Ascending aorta (tissue), 2 donors: ENCODE data around the gene PTPN11. TPM values are rescaled to one million over a fixed set of nuclear protein-coding genes. Genes with fewer than 3 reads are reported as not detected.

Experiments
- DNase-seq, 2 donors: peaks; one replicate each; pipeline ENCODE4 v3.0.0-alpha.2; 2019; ENCODE audit warnings: low spot score in 2 of 2
- H3K27ac ChIP-seq, 2 donors: fragments of 200-600 bp; sonication (generic); one replicate each; pipeline ENCODE4 v1.5.1; 2016 to 2017; ENCODE audit warnings: mild to moderate bottlenecking in 1 of 2
- H3K27me3 ChIP-seq: fragments of 200-600 bp; sonication (generic); one replicate; pipeline ENCODE4 v1.5.1; 2017
- H3K36me3 ChIP-seq, 2 donors: fragments of 200-600 bp; sonication (generic); one replicate each; pipeline ENCODE4 v1.5.1; 2016
- H3K4me1 ChIP-seq, 2 donors: fragments of 200-600 bp; sonication (generic); one replicate each; pipeline ENCODE4 v1.5.1; 2016 to 2017; ENCODE audit warnings: mild to moderate bottlenecking in 1 of 2
- H3K4me3 ChIP-seq, 2 donors: fragments of 200-600 bp; sonication (generic); one replicate each; pipeline ENCODE4 v1.5.1; 2016 to 2017; ENCODE audit warnings: mild to moderate bottlenecking in 1 of 2
- H3K9me3 ChIP-seq, 2 donors: fragments of 200-600 bp; sonication (generic); one replicate each; pipeline ENCODE4 v1.5.1; 2016
- intact Hi-C: fragments of 100-400 bp; cut with DNase I; formaldehyde crosslinking; loops from one replicate; pipeline ENCODE4 v1.15.1; 2023
- total RNA-seq: library from RNA; depleted of rRNA; stranded (reverse); fragments of >200 nt; gene quantifications from one replicate; pipeline ENCODE4 v1.1.0, GENCODE V29; 2016
- TF ChIP-seq, protein P1 (sequence below), 3 experiments: fragments of 200-600 bp in 2 of 3; fragments of 450-650 bp in 1 of 3; sonication (generic) in 2 of 3; IDR thresholded peaks; one replicate each; pipeline ENCODE4 v1.5.1; 2016 to 2019; ENCODE audit warnings: antibody characterized with exemption in 3 of 3, mild to moderate bottlenecking in 1 of 3, moderate library complexity in 1 of 3

The PTPN11 gene
- total RNA-seq, 1 donor from 2014 or later = 70.2 TPM

DNA sequence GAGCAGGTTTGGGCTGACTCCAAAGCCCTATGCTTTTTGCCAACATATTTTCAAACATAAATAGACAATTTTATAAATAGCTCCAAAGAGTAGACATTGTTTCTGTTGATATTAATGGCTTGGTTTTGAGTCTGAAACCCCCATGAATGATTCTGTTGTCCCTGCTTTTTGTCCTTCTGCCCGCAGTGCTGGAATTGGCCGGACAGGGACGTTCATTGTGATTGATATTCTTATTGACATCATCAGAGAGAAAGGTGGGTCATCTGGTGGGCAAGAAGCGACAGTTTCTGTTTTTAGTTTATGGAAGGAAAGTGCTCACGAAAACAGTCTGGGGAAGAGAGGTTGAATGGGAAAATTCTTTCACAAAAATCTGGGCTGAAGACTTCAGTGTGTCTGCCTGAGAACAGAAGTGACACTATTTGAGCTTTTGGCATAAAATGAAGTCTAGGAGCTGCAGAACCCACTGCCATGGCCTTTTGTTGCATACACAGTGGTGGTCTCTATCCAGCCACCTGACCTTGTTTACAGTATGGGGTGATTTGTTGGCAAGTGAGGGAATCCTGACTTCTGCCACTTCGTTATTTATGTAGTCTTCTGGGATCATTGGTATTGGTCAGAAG, 69.6 kb downstream of the PTPN11 start:
- TF ChIP-seq, protein P1, sequence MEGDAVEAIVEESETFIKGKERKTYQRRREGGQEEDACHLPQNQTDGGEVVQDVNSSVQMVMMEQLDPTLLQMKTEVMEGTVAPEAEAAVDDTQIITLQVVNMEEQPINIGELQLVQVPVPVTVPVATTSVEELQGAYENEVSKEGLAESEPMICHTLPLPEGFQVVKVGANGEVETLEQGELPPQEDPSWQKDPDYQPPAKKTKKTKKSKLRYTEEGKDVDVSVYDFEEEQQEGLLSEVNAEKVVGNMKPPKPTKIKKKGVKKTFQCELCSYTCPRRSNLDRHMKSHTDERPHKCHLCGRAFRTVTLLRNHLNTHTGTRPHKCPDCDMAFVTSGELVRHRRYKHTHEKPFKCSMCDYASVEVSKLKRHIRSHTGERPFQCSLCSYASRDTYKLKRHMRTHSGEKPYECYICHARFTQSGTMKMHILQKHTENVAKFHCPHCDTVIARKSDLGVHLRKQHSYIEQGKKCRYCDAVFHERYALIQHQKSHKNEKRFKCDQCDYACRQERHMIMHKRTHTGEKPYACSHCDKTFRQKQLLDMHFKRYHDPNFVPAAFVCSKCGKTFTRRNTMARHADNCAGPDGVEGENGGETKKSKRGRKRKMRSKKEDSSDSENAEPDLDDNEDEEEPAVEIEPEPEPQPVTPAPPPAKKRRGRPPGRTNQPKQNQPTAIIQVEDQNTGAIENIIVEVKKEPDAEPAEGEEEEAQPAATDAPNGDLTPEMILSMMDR (IDR thresholded peaks at IDR 0.05) = no peak
- intact Hi-C loops = no loop called here
- H3K4me1 ChIP-seq = peaks cover 0 to 7% of the 10 kb centered on the region in 2 donors
- no peaks in the 10 kb centered on the region for H3K27me3 ChIP-seq
- H3K27ac ChIP-seq = peak overlapping the region in 1 of 2 donors; percentile 34
- no peak for DNase-seq
- H3K4me3 ChIP-seq = no peak overlapping the region
- peaks cover 62 to 73% of the 10 kb centered on the region in 2 donors for H3K36me3 ChIP-seq
- no peaks in the 10 kb centered on the region for H3K9me3 ChIP-seq

DNA sequence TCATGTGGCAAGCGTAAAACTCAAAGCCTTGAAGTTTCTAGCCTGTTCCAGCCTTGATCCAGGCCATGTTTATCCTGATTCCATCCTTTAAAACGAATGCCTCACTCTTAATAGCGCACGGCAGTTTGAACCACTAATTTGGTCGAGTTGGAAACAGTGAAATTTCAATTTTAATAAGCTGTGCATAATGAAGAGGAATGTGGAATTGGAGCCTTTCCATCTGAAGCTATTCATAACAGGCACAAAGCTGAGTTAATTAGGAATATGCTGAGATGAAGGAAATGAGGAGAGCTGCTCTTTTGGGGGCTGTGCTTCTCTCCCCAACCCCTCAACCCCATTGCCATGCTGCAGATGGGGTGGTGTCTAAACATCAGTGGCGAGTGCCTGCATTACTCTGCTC, 70.7 kb downstream of the PTPN11 start:
- Histone ChIP-seq H3K36me3 (peaks cover 61 to 76% of the 10 kb centered on the region in 2 donors), H3K27me3 (no peaks in the 10 kb centered on the region), H3K27ac (no peak overlapping the region), H3K9me3 (no peaks in the 10 kb centered on the region), H3K4me1 (peaks cover 0 to 7% of the 10 kb centered on the region in 2 donors), H3K4me3 (no peak overlapping the region)
- no peak for DNase-seq
- TF ChIP-seq, protein P1 (IDR thresholded peaks at IDR 0.05) = no peak
- intact Hi-C loops = no loop called here

DNA sequence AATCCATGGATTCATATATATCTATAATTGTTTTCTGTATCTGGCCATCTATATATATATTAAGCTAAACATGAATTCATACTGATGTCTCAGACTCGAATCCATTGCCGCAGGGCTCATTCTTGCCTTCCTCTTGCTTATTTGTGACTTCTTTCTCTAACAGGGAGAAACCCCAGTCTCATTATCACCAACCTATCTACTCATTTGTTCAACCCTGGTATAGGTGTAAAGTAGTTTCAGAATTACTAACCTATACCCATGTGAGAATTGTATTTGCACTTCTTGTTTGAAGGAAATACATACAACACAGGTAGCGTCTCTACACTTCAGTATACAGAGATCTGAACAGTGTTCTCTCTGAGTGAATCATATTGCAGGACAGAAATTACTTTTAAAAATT, 77.7 kb downstream of the PTPN11 start:
- Histone ChIP-seq H3K4me3 (no peak overlapping the region), H3K27me3 (no peaks in the 10 kb centered on the region), H3K9me3 (no peaks in the 10 kb centered on the region), H3K36me3 (peaks cover 44 to 71% of the 10 kb centered on the region in 2 donors), H3K27ac (no peak overlapping the region), H3K4me1 (no peaks in the 10 kb centered on the region)
- DNase-seq = no peak
- intact Hi-C loops = no loop called here
- TF ChIP-seq, protein P1 (IDR thresholded peaks at IDR 0.05) = no peak

DNA sequence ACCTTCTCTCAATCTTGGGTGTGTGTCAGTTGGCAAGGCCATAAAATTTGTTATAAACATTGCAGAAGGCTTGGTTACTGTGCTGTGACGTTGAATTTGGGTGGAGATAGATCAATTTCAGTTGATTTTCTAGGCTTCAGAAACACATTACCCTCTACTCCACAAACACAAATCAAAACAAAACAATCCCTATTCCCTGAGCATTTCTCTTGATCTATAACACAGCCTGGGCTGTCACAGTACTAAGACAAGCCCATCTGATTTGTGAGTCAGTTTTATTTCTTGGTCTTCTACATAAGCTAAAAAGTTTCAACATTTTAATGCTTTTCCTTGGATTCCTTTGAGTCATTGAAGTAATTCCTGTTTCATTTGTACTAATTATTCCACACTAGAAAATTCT, 79.8 kb downstream of the PTPN11 start:
- H3K36me3 ChIP-seq = peaks cover 41 to 72% of the 10 kb centered on the region in 2 donors
- no peak overlapping the region for H3K4me3 ChIP-seq
- no peak for DNase-seq
- intact Hi-C loops = no loop called here
- H3K27me3 ChIP-seq = no peaks in the 10 kb centered on the region
- no peak overlapping the region for H3K27ac ChIP-seq
- H3K9me3 ChIP-seq = no peaks in the 10 kb centered on the region
- no peaks in the 10 kb centered on the region for H3K4me1 ChIP-seq
- TF ChIP-seq, protein P1 (IDR thresholded peaks at IDR 0.05) = no peak

DNA sequence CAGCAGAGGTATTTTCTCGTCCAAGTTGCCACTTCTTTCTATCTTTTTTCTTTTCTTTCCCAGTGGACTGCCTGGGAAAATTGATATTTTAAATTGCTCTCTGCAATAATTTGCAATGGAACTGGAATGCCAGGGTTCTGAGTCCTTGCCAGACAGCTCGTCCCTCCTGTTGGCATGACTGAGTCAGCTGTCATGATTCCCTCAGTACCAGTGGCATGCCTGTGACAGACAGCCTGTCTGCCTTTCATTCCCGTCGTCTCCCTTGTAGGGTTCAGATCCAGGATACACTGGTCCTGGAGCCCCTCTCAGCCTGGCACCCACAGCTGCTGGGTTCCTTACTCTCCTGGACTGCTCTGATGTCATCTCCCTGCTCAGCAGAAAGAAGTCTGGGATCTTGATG, 84.8 kb downstream of the PTPN11 start:
- Histone ChIP-seq H3K4me1 (no peaks in the 10 kb centered on the region), H3K9me3 (no peaks in the 10 kb centered on the region), H3K27ac (no peak overlapping the region), H3K27me3 (no peaks in the 10 kb centered on the region), H3K4me3 (no peak overlapping the region), H3K36me3 (peaks cover 62 to 72% of the 10 kb centered on the region in 2 donors)
- TF ChIP-seq, protein P1 (IDR thresholded peaks at IDR 0.05) = no peak
- intact Hi-C loops = no loop called here
- DNase-seq = no peak
